G401 (cell line): ENCODE data around the gene SP6. TPM values are rescaled to one million over a fixed set of nuclear protein-coding genes. Genes with fewer than 3 reads are reported as not detected.

ENCODE experiments used
- DNase-seq: peaks from one replicate; pipeline ENCODE4 v3.0.0-alpha.2; 2015; ENCODE audit warnings: low spot score
- in situ Hi-C: cut with HindIII; loops from 2 replicates; pipeline ENCODE4 v1.10.0; 2016; ENCODE audit warnings: low sequenced_read_pairs, mixed read lengths
- total RNA-seq: library from RNA; depleted of rRNA; stranded (reverse); fragments of >200 nt; shearing (Covaris generic); gene quantifications from 2 replicates; pipeline ENCODE4 v1.2.3, GENCODE V29; 2014

The SP6 gene
- total RNA-seq, 1 experiment from 2014 or later, result 8.5 TPM

DNA sequence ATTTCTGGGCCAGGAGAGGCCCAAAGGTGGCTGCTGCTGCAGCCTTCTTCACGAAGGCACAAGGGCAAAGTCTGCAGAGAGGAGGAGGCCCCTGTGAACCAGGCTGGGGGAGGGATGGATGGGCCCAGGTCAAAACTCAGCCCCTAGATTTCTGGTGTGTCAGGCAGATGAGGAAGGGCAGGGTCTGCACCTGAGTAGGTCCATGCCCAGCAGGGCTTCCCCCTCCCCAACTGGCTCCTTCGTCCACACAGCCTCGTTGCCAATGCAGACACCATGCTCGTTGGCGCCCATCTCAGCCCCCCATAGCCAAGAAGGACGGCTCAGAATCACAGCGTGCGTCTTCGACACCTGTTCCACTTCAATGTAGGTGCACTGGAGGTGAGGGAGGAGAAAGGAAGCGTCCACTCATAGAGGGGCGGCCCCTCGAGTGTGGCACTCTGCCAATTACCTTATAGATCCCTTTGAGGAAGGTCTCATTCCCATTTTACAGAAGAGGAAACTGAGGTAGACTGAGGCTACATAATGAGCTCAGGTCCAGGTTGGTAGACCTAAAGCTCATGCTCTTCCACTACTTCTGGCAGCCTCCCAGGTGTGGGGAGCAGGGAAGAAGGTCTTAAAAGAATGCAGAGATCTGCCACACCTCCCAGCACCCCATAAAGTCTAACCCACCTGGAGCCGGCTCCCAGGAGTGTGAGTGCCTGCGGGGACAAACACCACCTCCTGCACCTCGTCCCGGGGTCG is 10.8 kb downstream of the SP6 start:
- in situ Hi-C loops, result no loop called here
- peak; percentile 52 for DNase-seq

DNA sequence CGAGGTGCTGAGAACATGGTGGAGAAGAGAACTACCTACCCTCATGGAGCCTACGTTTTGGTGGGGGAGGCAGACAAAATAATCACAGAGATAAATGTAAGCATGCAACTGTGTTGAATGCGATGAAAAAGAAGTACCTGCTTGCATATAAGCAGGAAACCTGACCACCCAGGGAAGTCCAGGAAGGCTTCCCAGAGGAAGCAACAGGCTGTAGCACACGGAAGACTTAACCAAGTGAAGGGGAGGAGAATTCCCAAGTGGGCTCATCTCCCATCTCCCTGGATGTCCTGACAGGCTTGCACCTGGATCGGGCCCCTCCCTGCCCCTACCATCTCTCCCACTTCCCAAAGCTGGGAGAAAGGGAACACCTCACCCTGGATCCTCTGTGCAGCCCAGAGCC is 11.9 kb downstream of the SP6 start:
- no peak for DNase-seq
- in situ Hi-C loops, result no loop called here

DNA sequence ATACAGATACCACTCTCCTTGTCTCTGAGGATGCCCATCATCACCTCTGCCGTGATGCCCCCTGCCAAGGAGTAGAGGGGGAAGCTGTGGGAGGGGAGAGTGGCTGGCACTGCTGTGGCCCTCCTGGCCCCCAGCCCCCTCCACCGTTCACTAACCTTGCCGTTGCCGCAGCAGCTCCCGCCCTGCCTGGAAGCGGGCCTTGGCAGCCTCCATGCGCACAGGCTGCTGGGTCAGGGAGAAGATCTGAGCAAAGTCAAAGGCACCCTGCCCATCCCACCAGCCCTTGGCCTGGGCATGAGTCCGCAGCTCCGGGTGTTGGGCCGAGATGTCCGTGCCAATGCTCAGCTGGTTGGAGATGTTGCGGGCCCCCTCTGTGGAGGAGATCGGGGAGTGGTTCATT is 12.3 kb downstream of the SP6 start:
- in situ Hi-C loops, result no loop called here
- no peak for DNase-seq

DNA sequence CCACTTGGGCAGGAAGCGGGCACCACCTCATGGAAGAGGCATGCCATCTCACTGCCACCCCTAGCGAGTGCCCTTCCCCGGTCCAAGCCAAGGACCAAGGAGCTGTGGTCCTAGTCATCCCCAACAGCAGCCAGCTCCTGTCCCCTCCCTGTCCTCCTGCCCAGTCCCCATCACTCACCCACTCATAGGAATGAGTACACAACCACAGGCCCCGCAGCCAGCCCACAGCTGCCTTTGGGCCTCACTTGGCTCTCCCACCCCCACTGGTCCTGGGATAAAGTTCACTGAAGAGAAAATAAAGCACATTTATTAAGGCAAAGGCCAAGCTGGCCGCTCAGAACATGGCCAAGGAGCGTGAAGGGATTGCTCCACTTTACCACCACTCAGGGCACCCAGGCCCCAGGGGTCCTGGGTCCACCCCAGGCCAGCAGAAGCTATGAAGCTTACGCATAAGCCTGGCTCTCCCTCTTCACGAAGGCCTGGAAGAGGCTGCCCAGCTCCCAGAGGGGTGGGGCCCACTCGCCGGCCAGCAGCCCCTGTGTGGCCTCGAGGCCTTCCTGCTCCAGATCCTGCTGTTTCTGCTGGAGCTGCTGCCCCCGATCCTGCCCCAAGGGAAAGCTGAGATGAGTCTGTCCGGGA is 13.4 kb downstream of the SP6 start:
- in situ Hi-C loops, result no loop called here
- DNase-seq, result no peak

DNA sequence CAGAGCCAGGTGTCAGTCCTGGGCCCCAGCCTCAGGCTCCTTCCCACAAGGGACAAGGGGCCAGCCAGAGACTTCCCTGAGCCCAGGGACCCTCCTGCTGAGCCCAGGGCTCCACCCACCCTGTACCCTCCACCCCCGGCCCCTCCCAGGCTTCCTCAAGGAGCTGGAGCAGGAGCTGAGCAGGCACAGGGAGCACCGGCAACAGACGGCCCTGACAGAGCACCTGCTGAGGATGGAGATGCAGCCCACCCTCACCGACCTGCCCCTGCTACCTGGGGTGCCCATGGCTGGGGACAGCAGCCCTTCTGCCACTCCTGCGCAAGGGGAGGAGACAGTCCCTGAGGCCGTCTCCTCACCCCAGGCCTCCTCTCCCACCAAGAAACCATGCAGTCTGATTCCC is 14.4 kb downstream of the SP6 start:
- DNase-seq, result no peak
- in situ Hi-C loops, result no loop called here

DNA sequence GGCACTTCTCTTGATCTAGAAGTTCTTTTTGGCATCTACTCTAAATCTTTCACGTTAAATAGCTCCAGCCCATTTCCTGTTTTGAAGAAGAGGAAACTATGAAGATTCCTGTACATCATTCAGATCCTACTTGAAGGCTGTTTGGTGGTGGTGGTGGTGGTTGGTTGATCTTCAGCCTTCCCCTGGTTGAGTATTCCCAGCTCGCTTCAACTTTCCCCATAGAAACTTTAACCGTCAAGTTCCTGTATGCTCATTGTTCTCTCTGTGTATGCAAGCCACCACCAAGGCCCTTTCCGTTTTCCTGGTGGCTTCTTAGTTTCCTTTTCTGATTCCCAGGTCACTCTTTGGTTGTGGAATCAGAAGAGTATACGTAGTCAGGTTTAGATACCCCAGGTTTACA is 16.2 kb downstream of the SP6 start:
- in situ Hi-C loops, result no loop called here
- DNase-seq, result no peak

DNA sequence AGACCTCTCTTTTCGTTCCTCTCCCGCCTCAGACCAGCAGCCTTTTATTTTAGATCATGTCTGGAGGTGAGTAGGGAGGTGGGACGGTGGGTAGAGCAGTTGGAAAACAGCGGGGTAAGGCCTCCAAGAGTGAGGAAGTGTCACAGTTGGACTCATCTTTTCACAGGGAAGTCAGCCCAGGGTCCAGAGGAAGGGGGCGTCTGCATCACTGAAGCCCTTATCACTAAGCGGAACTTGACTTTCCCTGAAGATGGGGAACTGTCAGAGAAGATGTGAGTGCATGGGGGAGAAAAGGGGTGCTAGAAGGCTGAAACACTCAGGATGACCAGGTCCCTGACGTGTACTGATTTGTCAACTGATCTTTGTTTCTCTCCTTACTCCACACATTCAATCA is 19.0 kb downstream of the SP6 start:
- in situ Hi-C loops, result no loop called here
- DNase-seq, result no peak

DNA sequence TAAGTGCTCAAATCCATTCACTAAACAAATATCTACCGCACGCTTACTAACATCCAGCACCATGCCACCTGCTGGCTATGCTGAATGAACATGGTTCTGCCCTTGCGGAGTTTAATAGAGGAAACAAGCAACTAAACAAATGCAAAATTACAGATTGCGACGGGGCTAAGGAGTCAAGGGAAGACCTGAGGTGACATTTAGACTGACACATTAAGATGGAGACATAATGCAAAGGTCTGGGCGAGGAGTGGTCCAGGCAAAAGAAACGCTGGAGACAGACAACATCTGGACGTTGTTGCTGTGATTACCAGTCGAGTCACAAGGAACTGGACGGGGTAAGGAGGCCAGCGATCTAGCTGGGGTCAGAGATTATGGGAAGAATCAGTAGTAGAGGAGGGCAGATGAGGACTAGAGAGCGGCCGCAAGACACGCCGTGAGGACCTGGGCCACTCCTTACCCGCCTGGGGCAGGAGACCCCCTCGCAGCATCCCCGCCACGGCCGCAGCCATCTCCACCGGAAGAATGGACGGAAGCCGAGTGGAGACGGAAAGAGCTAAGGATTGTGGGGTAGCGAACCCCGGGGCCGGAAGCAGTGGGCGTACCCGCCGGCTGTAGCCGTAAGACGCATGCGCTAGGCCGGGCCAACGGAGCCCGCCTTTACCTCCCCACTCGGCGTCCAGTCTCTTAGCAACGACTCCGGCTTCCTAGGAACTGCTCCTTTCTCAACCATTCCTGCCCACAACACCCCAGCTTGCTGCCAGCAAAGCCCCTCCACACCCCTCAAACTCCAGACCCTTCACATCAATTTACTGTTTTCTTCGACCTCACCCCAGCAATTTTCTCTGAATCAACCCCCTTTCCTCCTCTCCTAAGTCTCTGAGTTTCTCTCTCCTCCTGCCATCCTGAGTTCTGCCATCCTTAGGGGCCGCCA is 19.7 kb downstream of the SP6 start, which contains the start of the genes LRRC46 and MRPL10:
Gene LRRC46 (plus strand): TSS at position 668 of the 931 bp plus-strand sequence. CDS start 320 bp downstream, outside the sequence.
Gene MRPL10 (minus strand): TSS at position 539 of the 931 bp plus-strand sequence. CDS start 30 bp downstream, at position 509.
- DNase-seq, result peak; percentile 91
- in situ Hi-C loops, result no loop called here

DNA sequence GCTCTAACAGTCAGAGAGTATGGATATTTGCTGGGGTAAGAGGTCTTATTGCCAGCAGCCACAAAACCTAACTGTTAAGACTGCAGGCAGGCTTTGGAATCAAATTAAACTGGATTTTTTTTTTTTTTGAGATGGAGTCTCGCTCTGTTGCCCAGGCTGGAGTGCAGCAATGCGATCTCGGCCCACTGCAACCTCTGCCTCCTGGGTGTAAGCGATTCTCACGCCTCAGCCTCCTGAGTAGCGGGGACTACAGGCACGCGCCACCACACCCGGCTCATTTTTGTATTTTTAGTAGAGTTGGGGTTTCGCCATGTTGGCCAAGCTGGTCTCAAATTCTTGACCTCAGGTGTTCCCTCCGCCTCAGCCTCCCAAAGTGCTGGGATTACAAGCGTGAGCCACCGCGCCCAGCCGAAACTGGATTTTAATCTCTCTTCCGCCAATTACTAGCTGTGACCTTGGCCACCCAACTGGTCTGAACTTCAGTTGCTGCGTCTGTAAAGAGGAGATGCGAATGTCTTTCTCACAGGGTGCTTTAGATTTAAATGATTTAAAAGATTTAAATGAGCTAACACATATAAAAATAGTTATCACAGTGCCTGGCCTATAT is 20.5 kb downstream of the SP6 start:
- DNase-seq, result no peak
- in situ Hi-C loops, result no loop called here

DNA sequence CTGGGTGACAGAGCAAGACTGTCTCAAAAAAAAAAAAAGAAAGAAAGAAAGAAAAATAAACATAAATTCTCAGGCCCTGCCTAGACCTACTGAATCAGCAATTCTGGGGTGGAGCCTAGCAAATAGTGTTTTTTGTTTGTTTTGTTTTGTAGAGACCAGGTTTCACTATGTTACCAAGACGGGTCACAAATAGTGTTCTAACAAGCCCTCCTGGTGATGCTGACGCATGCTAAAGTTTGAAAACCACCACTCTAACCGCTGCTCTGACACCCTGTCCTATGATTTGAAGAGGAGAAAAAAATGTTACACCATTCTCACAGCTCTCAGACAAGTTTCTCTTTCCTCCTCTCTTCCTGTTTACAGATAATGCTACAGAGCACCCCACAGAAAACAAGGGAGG is 21.1 kb downstream of the SP6 start:
- in situ Hi-C loops, result no loop called here
- DNase-seq, result no peak

DNA sequence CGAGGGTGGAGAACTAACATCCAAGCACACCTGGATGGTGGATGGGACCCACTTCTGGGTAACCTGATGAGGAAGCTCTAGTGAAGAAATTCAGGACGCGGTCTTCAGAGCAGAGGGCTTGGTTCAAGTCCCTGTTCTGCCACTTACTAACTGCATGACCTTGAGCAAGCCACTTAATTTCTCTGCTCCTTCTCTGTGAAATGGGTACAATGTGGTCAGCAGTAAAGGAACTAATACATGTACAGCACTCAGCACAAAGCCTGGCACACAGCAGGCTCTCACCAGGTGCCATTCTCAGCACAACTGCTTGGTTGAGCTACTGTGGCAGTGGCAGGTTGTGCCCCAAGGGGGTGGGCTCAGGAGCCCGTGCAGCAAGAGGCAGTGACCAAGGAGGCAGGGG is 27.4 kb downstream of the SP6 start:
- in situ Hi-C loops, result no loop called here
- DNase-seq, result no peak

DNA sequence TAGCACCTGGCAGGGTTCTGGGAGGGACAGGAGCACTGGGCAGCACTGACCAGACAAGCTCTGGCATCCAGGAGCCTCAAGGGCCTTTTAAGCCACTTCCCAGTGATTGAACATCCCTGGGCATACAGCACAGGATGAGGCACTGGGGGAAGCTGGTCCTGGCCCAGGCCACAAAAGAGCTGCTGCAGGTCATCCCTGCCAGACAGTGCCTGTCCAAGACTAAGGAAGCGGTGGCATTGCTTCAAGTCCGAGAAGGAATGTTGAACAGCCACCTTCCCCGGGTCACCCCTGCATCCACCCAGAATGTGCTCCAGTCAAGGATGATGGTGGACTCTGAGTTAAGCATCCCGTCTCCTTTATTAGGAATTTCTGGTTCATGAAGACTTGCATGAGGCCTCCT is 28.2 kb downstream of the SP6 start:
- in situ Hi-C loops, result no loop called here
- DNase-seq, result no peak

DNA sequence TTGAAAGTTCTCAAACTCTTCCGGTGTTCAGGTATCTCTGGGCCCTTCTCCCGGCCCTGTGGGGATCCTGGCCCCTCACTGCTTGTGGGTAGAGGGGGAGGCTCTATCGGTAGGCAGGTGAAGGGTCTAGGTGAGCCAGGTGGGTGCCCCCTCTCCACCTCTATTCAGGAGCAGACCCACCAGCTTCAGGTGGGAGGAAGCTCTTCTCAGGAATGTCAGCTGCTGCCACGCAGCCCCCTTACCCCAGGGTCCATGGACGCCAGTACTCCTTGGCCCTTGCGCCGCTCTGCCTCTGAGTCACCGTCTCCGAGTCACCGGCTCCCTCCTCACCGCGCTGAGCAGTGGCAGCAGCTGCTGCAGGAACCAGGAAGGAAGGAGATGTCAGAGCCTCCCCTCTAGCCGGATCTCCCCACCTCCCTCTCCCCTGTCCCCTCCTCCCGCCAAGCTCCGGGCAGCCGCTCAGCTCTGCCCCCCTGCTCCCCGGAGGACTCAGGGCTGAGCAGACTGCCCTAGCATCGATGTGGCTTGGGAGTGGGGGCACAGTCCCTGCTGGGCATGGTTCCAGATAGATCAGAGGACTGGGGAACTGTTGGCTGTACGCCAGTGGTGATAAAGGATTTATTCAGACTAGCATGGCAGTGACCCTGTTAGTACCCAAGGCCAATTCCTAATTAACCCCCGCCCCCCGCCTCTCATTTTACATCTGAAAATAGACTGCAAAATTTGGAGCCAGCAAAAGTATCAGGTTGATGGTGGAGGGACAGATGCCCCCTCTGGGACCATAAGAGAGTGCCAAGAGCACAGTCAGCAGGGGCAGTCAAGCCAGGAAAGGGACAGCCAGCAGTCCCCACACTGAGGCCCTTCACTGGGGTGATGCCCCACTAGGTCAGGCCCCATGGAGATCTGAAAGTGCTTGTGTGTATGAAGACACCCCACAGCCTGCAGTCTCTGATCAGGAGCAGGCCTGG is 29.3 kb downstream of the SP6 start, which contains the start of gene OSBPL7:
Gene OSBPL7 (minus strand): TSS at position 371 of the 968 bp plus-strand sequence. CDS start 1,516 bp downstream, outside the sequence.
- in situ Hi-C loops, result no loop called here
- peak; percentile 79 for DNase-seq

DNA sequence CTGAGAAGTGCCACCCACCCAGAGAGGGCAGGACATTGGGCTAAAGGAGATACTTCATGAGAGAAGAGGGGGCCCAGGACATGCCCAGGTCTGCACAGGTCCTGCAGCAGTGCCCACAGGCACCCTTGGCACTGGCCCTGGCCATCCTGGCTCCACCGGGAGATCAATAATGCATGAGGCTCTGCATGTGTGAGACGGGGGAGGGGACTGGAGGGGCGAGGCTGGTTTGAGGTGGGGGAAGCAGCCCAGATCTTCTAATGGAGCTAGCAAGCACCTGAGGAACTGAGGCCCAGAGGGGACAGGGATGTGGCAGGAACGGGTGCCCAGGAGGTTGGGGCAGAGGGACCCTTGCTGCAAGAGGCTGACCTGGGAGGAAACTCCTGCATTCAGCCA is 29.9 kb downstream of the SP6 start:
- in situ Hi-C loops, result no loop called here

DNA sequence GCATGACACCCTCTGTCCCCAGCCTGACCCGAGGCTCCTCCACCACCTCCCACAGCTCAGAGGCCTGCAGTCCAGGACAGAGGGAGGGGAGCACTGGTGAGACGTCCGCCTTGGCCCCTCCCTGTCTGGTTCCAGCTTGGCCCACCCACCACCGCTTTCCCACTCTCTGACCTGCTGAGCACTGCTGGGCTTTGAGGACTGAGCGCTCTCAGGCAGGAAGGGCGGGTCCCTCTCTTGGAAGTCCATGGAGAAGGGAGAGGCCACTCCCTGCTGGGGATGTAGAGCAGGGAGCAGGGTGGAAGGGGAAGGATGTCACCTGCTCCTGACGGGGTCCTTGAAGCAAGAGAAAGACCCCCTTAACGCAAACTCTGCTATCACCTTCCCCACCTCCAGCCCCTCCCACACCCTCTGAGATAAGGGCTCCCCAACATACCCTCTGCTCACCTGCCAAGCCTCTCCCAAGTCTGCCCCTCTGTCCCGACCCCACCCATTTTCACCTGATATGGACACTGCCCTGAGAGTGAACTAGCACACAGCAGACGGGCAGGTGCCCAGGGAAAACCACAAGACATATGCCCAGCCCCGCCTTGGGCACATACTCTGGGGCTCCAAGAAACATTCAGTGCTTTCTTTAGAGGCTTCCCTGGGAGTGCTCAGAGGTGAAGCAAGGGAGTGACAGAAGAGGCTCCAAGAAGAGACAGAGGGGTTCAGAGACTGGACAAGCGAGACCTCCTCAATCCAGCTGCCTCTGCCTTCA is 30.8 kb downstream of the SP6 start:
- in situ Hi-C loops, result no loop called here
- no peak for DNase-seq

More for the DNA sequence above, 29.9 kb downstream of the SP6 start:
- DNase-seq, result no peak

DNA sequence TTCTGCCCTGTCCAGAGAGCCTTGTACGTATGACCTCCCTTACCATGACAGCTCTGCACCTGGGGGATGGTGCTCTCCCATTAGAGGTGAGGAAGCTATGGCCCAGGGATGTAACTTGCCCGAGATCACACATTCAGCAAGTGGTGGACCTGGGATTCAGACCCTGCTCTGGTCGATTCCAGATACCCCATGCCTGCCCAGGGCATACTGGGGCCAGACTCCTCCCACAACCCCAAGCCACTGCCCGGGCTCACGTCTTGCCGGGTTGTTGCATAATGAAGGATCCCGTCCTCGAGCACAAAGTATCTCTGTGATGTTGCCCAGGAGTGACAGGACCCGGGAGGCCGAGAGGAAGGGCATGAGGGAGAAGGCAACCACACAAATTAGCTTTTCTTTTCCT is 31.5 kb downstream of the SP6 start:
- in situ Hi-C loops, result no loop called here
- no peak for DNase-seq

DNA sequence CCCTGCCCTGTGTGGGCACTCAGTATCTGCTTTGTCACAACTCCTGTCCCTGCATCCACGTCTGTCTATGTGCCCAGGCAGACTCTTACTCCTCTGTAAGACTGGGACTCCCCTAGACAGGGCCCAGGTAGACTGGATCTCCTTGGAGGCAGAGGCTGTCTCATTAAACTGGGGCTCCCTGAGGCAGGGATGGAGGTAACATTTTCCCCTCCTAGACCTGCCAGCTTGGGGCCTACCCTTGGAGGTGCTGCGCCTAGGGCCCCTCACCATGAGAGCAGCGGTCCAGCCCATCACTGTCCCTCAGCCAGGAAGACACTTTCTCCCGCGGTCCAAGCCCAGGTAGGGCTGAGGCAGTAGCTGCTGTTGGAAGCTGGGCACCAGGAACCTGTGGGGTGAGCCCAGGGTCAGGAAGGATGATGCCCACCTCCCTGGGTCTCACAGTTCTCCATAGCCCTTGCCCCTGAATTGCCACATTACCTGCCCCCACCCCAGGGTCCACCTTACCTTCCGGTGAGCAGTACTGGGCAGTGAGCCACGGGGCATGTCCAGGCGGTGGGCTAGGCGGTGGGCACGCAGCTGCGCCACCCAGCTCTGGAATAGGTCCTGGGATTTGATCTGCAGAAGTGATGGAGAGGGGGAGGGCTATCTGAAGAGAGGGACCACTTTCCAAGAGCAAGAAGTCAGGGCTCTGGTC is 32.8 kb downstream of the SP6 start:
- in situ Hi-C loops, result no loop called here
- DNase-seq, result no peak
